Chondrocyte (in vitro differentiated cells): ENCODE results near the gene RARRES2. TPM values are rescaled to one million over a fixed set of nuclear protein-coding genes. Genes with fewer than 3 reads are reported as not detected.

Source experiments
- DNase-seq: peaks from one replicate; pipeline ENCODE4 v3.0.0; 2021; ENCODE audit warnings: mixed read lengths, low spot score
- H3K27ac Mint-ChIP-seq: one replicate; pipeline ENCODE4 v1.8.0; 2021; ENCODE audit warnings: mild to moderate bottlenecking, moderate library complexity, mixed read lengths; ENCODE audit not compliant: unreplicated experiment
- H3K27me3 Mint-ChIP-seq: 2 replicates; pipeline ENCODE4 v1.8.0; 2021; ENCODE audit warnings: low read depth, mixed read lengths
- H3K36me3 Mint-ChIP-seq: 2 replicates; pipeline ENCODE4 v1.8.0; 2021; ENCODE audit warnings: low read depth, mixed read lengths
- H3K4me1 Mint-ChIP-seq: 2 replicates; pipeline ENCODE4 v1.8.0; 2021; ENCODE audit warnings: low read depth, mild to moderate bottlenecking, mixed read lengths
- H3K4me3 Mint-ChIP-seq: one replicate; pipeline ENCODE4 v1.8.0; 2021; ENCODE audit warnings: mild to moderate bottlenecking, moderate library complexity, mixed read lengths; ENCODE audit not compliant: unreplicated experiment
- H3K9me3 Mint-ChIP-seq: 2 replicates; pipeline ENCODE4 v1.8.0; 2021; ENCODE audit warnings: low read depth, mixed read lengths
- total RNA-seq: library from RNA; stranded (reverse); gene quantifications from 3 replicates; pipeline ENCODE4 v1.2.1, GENCODE V29; 2021
- TF ChIP-seq, protein P1 (sequence below): fragments of 200-600 bp; sonication (generic); IDR thresholded peaks from 2 replicates; pipeline ENCODE4 v1.5.0; 2021; ENCODE audit warnings: antibody characterized with exemption, mild to moderate bottlenecking, moderate library complexity

RARRES2 gene
- total RNA-seq, 1 donor from 2014 or later: 1.8 TPM

DNA sequence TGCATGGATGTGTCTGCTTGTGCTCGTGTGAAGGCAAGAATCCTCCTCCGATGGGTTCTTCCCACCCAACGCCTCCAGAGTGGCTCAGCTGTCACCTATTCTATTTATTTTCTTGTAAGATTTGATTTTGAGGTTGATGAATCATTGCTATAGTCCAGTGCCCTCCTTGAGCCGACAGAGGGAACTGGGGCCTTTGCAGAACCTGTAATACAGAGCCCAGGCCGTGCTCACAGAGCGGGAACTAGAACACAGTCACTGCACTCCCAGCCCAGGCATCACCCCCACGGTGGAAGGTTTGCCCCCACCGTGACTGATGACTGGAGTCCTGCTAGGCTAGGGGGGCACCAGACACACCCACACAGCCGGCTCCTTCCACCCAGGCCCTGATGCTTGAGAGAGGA is 2.0 kb downstream of the RARRES2 start:
- no peak for DNase-seq
- H3K4me3 Mint-ChIP-seq: no peak overlapping the region
- peaks cover 2% of the 10 kb centered on the region for H3K36me3 Mint-ChIP-seq
- peaks cover 21% of the 10 kb centered on the region for H3K4me1 Mint-ChIP-seq
- peaks cover 25% of the 10 kb centered on the region for H3K27me3 Mint-ChIP-seq
- peaks cover 7% of the 10 kb centered on the region for H3K9me3 Mint-ChIP-seq
- TF ChIP-seq, protein P1, sequence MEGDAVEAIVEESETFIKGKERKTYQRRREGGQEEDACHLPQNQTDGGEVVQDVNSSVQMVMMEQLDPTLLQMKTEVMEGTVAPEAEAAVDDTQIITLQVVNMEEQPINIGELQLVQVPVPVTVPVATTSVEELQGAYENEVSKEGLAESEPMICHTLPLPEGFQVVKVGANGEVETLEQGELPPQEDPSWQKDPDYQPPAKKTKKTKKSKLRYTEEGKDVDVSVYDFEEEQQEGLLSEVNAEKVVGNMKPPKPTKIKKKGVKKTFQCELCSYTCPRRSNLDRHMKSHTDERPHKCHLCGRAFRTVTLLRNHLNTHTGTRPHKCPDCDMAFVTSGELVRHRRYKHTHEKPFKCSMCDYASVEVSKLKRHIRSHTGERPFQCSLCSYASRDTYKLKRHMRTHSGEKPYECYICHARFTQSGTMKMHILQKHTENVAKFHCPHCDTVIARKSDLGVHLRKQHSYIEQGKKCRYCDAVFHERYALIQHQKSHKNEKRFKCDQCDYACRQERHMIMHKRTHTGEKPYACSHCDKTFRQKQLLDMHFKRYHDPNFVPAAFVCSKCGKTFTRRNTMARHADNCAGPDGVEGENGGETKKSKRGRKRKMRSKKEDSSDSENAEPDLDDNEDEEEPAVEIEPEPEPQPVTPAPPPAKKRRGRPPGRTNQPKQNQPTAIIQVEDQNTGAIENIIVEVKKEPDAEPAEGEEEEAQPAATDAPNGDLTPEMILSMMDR: no peak
- no peak overlapping the region for H3K27ac Mint-ChIP-seq

- H3K9me3 Mint-ChIP-seq: peaks cover under 1% of the 10 kb centered on the region
- DNase-seq: no peak
- TF ChIP-seq, protein P1: no peak
- H3K4me1 Mint-ChIP-seq: peaks cover 21% of the 10 kb centered on the region
- H3K27ac Mint-ChIP-seq: no peak overlapping the region
- no peak overlapping the region for H3K4me3 Mint-ChIP-seq
- H3K27me3 Mint-ChIP-seq: peaks cover 22% of the 10 kb centered on the region
- no peaks in the 10 kb centered on the region for H3K36me3 Mint-ChIP-seq
These were observed 3.1 kb downstream of the RARRES2 start for GRCh38 chr7:150338166-150338829.

DNA sequence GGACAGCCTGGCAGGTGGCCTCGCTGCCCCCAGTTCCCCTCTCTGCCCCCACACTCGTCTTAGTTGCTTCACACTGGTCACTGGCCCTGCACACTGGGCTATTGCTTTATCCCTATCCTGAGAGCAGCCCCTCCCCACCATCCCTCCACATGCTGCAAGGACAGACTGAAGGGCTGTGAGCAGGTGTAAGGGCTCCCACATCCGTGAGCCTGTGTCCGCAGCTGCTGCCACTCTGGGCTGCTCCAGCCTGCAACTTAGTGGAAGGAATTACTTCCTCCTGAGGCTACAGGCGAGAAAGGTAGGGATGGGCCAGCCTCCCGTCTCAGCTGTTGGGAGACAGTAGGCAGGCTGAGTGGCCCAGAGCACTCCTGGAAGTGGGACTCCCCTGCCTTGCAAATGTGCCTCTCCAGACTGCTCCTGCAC is 3.8 kb downstream of the RARRES2 start:
- Mint-ChIP-seq H3K36me3 (no peaks in the 10 kb centered on the region), H3K27ac (no peak overlapping the region), H3K9me3 (no peaks in the 10 kb centered on the region), H3K27me3 (peaks cover 18% of the 10 kb centered on the region), H3K4me1 (peaks cover 21% of the 10 kb centered on the region), H3K4me3 (no peak overlapping the region)
- DNase-seq: no peak
- TF ChIP-seq, protein P1: no peak

GRCh38 chr7:150337179-150337578 is 4.2 kb downstream of the RARRES2 start:
- no peak overlapping the region for H3K4me3 Mint-ChIP-seq

GRCh38 chr7:150336746-150337145 is 4.7 kb downstream of the RARRES2 start:
- peaks cover 10% of the 10 kb centered on the region for H3K27me3 Mint-ChIP-seq
- TF ChIP-seq, protein P1: no peak
- no peak overlapping the region for H3K27ac Mint-ChIP-seq
- peak; percentile 91 for DNase-seq
- H3K36me3 Mint-ChIP-seq: no peaks in the 10 kb centered on the region
- no peaks in the 10 kb centered on the region for H3K9me3 Mint-ChIP-seq
- H3K4me3 Mint-ChIP-seq: no peak overlapping the region
- H3K4me1 Mint-ChIP-seq: peaks cover 15% of the 10 kb centered on the region

More at GRCh38 chr7:150337179-150337578, 4.2 kb downstream of the RARRES2 start:
- Mint-ChIP-seq H3K27ac (no peak overlapping the region), H3K4me1 (peaks cover 20% of the 10 kb centered on the region), H3K9me3 (no peaks in the 10 kb centered on the region), H3K27me3 (peaks cover 15% of the 10 kb centered on the region), H3K36me3 (no peaks in the 10 kb centered on the region)
- no peak for DNase-seq
- TF ChIP-seq, protein P1: no peak
